NCI-H146 treated with DMSO at 0.1 percent for 48 hours (cell line): ENCODE measurements around the gene EBLN1.
"Not testable (repeated sequence)": the region's sequence is repeated elsewhere in the genome, so short reads cannot be mapped to it uniquely, and the experiment has no call there.

Experiments used
- DNase-seq: peaks from one replicate; lab custom pipeline; 2025; ENCODE audit not compliant: unreplicated experiment; lab: John Stamatoyannopoulos, UW

EBLN1 gene

DNA sequence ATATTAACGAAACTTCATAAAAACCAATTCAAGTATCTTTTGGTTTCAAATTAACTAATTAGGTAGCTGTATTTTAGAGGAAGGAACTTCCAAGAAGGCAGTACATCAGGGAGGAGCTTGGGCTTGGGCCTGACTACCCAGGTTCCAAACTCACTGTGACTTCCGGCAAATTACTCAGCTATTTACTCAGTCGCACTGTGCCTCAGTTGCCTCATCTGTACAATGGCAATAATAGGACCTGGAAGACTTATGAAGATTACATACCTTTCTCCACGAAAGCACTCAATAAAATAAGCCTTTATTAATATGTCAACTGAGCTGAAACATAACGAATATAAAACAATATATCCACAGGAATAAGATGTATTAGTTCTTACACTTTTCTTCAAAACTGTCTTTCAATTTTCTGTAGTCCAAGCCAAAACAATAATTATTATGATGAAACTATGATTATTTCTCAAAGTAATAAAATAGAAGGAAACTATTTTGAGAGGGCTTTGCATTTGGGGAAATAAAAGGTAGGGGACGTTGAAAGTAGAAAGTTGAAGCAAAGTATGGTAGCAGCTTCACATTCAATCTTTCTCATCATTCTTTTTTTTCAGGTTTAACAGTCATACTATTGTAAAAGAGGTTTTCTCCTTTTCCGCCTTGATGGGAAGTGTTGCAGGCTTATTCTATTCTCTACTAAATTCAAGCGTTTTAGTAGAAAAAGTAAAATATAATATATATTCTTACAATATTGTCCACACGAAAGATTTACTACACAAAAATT is 10.5 kb upstream of the EBLN1 start:
- no peak for DNase-seq

- no peak for DNase-seq
These were observed 8.8 kb upstream of the EBLN1 start for GRCh38 chr10:22226599-22226998.

- DNase-seq = no peak
These were observed 4.7 kb upstream of the EBLN1 start for GRCh38 chr10:22222236-22223190.

DNA sequence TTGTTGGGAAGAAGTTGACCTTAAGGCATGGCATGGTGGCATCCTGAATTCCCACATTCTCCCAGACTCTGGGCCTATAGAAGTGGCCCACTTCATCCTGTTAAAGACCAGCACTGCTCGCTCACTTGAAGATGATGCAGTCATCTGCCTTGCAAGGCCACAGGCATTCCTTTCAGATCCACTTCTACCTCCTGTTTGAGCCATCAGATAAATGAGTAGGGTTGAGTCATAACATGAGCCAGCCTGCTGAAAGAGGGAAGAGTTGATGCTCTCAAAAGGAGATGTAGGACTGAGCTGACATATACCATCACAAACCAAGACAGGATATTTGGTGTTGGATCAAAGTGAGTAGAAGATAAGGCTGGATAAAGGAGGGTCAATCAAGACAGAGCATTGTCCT is 1.5 kb upstream of the EBLN1 start:
- no peak for DNase-seq

DNA sequence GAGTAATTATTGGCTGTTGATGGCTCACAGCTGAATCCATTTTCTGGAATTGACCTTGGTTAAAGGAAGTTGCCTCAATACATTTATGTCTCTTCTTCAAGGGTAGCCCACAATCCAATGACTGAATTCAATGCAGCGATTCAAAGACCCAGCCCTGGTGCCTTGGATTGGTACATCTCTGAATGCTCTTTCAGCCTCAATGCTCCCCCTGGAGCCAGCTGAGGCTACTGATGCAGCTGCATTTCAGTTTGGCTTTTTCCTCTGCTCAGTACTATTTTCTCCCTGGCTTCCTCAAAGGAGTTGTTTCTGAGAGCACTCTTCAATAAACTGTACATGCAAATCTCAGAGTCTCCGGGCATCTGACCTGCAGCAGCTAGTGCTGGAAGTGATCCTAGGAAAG is 633 bp upstream of the EBLN1 start:
- no peak for DNase-seq

DNA sequence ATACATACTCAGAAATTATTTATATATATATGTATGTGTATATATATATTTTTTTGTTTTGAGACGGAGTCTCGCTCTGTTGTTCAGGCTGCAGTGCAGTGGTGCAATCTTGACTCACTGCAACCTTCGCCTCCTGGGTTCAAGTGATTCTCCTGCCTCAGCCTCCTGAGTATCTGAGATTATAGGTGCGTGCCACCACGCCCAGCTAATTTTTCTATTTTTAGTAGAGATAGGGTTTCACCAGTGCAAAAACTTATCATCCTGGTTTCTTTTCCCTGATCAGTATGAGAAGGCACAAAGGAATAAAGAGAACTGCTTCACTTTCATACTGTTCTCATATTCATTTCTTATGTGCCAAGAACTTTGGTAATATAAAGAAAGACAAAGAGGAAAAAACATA is 731 bp downstream of the EBLN1 start:
- DNase-seq = not testable (repeated sequence)

- DNase-seq = no peak
These were observed 7.5 kb downstream of the EBLN1 start for GRCh38 chr10:22210267-22210666.

DNA sequence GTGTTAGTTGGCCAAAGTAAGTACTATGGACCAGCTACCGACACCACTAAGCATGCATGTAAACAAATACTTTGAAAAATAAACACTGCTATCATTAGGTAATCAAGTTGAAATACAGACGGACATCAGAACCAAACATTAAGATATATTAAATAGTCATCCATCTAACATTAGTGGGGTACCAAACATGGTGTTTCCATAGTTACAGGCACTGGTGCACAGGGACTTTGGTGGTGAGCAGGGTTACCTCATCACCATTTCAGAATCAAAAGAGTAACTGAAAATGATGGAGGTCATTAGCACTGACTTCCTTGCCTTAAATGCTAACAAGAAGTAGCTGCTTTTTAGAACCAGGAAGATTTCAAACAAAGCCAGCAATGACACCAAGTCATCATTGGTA is 23.9 kb downstream of the EBLN1 start:
- DNase-seq = no peak

GRCh38 chr10:22185586-22185985 is 32.2 kb downstream of the EBLN1 start:
- no peak for DNase-seq

GRCh38 chr10:22183771-22184461 is 33.9 kb downstream of the EBLN1 start:
- DNase-seq = no peak

DNA sequence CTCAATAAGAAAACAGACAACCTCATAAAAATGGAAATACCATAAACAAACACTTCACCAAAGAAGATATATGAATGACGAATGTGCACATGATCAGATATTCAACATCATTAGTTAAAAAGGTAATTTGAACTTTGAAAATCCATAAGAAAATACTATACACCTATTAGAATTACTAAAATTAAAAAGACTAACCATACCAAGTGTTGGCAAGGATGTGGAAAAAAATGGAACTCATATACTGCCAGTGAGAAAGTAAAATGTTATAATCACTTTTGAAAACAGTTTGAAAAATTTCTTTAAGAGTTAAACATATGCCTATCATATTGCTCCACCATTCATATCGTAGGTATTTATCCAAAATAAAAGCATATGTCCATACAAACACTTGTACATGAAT is 37.1 kb downstream of the EBLN1 start:
- DNase-seq = no peak

- no peak for DNase-seq
These were observed 43.4 kb downstream of the EBLN1 start for GRCh38 chr10:22174442-22174841.

DNA sequence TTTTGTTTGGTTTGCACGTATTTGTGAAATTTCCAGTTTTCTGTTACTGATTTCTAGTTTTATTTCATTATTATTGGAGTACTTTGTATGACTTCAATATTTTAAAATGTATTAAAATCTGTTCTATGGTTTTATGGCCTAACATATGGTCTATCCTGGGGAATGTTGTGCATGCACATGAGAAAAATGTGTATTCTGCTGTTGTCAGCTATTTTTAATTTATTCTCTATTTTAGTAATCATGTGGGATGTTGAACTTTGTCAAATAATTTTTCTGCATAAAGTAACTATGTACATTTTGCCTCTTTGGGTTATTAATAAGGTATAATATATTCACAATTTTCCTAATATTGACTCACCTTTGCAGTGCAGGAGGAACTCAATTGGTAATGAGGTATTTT is 46.7 kb downstream of the EBLN1 start:
- DNase-seq = no peak

GRCh38 chr10:22170582-22170981 is 47.2 kb downstream of the EBLN1 start:
- DNase-seq = no peak

- no peak for DNase-seq
These were observed 57.8 kb downstream of the EBLN1 start for GRCh38 chr10:22159979-22160378.

DNA sequence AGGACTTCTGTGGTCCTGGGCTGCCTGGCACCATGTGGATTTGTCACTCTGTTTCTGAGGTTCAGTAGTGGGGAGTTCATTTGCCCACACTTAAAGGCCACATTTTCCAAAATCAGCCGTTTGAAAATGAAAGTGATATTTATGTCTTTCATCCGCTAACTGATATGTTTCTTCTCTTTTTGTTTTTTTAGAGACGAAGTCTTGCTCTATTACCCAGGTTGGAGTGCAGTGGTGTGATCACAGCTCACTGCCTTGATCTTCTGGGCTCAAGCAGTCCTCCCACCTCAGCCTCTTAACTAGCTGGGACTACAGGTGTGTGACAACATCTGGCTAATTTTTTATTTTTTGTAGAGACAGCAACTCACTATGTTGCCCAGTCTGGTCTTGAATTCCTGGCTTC is 58.6 kb downstream of the EBLN1 start:
- DNase-seq = no peak
